ENCODE results near the gene PSTK. TPM values are rescaled to one million over a fixed set of nuclear protein-coding genes. Genes with fewer than 3 reads are reported as not detected.

The PSTK gene, protein sequence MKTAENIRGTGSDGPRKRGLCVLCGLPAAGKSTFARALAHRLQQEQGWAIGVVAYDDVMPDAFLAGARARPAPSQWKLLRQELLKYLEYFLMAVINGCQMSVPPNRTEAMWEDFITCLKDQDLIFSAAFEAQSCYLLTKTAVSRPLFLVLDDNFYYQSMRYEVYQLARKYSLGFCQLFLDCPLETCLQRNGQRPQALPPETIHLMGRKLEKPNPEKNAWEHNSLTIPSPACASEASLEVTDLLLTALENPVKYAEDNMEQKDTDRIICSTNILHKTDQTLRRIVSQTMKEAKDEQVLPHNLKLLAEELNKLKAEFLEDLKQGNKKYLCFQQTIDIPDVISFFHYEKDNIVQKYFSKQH
- 8.0 and 13.8 TPM in 2 replicates for total RNA-seq (2014; rRNA removed; shearing (Covaris generic); ENCODE audit: low replicate concordance)

DNA sequence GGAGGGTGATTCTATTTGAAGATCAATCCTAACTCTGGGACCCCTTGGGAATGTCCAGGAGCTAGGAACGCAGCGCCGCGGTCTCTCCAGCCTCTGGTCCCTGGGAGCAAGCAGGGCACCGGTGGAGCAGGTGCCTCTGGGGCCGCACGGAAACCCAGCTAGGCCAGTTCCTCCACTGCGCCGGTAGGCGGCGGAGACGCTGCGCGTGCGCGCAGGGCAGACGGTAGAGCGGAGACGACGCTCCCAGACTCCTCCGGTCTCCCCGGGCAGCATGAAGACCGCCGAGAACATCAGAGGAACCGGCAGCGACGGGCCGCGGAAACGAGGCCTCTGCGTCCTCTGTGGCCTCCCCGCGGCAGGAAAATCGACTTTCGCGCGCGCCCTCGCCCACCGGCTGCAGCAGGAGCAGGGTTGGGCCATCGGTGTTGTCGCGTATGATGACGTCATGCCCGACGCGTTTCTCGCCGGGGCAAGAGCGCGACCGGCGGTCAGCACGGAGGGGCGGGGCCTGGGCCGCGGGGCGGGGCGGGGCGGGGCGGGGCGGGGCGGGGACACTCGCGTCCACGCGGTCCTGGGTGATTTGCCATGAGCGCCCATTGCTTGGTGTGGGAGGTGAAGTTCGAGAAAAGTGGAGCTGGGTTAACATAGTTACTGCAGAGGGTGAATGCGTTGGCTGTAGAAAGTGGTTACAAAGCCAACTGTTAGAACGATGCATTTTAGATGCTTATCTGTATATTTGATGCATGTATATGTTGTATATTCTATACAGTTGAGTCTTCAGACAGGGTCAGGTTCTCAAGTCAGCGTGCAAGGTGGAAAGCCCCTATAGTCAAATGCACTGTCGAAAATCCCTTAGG, at the start of gene PSTK:
PSTK (plus strand) TSS at position 193 of the 857 bp plus-strand sequence; CDS start at position 272, 79 bp downstream.
- H4K20me1 ChIP-seq (ENCODE audit: insufficient read depth, low read depth, low read length), result no peaks in the 10 kb centered on the region
- H3K79me2 ChIP-seq (ENCODE audit: low read length), result no peaks in the 10 kb centered on the region
- H3K36me3 ChIP-seq (ENCODE audit: insufficient read depth, low read length), result no peaks in the 10 kb centered on the region
- H3K9me3 ChIP-seq (ENCODE audit: low read length), result no peaks in the 10 kb centered on the region
- no peaks in the 10 kb centered on the region for H3K9me2 ChIP-seq (replicated peaks; ENCODE audit: insufficient read depth, low read length)
- peak within 1 kb of the TSS; percentile 48; the same call in 1 of the 2 replicates for H3K27ac ChIP-seq (ENCODE audit: low read length)
- H2AFZ ChIP-seq (ENCODE audit: low read length), result peak within 1 kb of the TSS; percentile 88
- no peaks in the 10 kb centered on the region for H3K27me3 ChIP-seq (ENCODE audit: low read length)
- H3K9ac ChIP-seq (ENCODE audit: low read length), result peak within 1 kb of the TSS; percentile 84
- DNase-seq, result peak; percentile 97
- peak within 1 kb of the TSS; percentile 81 for H3K4me3 ChIP-seq (ENCODE audit: low read length)
- peak within 1 kb of the TSS; percentile 86 for H3K4me2 ChIP-seq (ENCODE audit: low read depth, low read length, poor library complexity, severe bottlenecking)
- peaks cover 17% of the 10 kb centered on the region for H3K4me1 ChIP-seq (ENCODE audit: low read length)

DNA sequence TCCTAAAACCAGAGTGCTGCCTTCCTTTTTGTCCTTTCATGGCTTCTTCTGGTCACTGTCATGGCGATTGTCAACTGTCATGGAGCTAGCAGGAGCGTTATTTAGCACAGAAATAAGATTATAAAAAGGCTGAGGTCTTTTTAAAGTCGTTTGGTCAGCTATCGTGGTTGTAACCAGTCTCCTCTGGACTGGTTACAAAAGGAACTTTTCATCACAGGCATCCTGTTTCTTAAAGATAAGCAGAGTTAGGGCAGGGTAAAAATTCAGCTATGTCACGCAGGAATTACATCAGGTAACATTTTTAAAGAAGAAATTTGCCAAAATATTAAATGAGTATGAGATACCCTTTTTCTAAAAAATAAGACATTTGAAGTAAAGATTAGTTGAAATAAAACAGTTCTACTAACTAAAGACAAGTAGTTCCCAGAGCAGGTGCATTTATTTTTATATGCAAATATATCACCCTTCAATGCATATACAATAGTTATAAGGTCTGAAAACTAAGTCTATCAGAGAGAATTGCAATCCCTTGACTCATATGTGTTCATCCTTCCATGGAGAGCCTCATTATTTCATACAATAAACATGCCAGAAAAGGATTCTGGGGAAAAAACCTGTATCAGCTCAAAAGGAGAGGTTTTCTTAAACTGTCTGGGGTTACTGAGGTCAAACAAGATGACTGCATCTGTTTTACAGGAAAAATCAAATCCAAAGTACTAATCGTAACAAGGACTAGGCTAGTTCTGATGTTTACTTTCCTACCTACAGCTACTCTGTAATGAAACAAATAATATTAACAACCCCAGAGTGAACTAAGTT, 48.9 kb upstream of the PSTK start:
- H3K79me2 ChIP-seq (ENCODE audit: low read length), result peaks cover 7% of the 10 kb centered on the region; the same call in 1 of the 2 replicates
- no peak overlapping the region for H3K27ac ChIP-seq (ENCODE audit: low read length)
- H3K27me3 ChIP-seq (ENCODE audit: low read length), result no peaks in the 10 kb centered on the region
- no peak overlapping the region for H3K4me2 ChIP-seq (ENCODE audit: low read depth, low read length, poor library complexity, severe bottlenecking)
- no peak overlapping the region for H3K4me3 ChIP-seq (ENCODE audit: low read length)
- H3K4me1 ChIP-seq (ENCODE audit: low read length), result no peaks in the 10 kb centered on the region
- no peak overlapping the region for H3K9ac ChIP-seq (ENCODE audit: low read length)
- DNase-seq, result no peak
- no peaks in the 10 kb centered on the region for H3K9me2 ChIP-seq (replicated peaks; ENCODE audit: insufficient read depth, low read length)
- H4K20me1 ChIP-seq (ENCODE audit: insufficient read depth, low read depth, low read length), result no peaks in the 10 kb centered on the region
- no peaks in the 10 kb centered on the region for H3K9me3 ChIP-seq (ENCODE audit: low read length)
- peaks cover 13% of the 10 kb centered on the region; the same call in 1 of the 2 replicates for H3K36me3 ChIP-seq (ENCODE audit: insufficient read depth, low read length)
- H2AFZ ChIP-seq (ENCODE audit: low read length), result no peak overlapping the region

DNA sequence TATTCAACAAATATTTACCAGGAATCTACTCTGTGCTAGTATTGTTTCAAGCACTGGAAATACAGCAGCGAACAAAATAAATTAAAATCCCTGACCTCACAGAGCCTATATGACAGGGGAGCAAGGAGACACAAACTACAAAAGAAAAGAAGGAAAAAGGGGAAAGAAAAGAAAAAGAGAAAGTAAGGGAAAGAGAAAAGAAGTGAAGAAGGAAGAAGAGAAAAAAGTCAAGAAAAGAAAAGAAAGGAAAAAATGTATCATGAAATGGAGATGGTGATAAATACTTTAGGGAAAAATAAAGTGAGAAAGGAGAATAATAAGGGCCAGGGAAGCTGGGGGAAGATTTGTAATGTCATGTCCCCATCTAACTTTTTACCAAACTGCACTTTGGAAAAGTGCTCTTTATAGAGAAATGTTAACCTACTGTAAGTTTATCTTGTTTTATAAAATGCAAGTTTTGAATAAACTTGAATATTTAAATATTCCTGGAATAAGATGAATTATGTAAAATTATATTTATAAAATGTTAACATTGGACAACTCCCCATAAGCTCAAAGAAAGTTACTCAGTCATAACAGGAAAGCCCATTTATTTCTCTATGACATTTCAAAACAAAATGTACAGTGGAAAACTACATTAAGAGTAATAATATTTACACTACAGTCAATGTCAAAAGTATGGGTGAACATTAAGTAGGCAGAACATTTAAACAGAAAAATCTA, 40.9 kb upstream of the PSTK start:
- Histone ChIP-seq H3K27ac (ENCODE audit: low read length) (no peak overlapping the region), H3K9me2 (replicated peaks; ENCODE audit: insufficient read depth, low read length) (no peaks in the 10 kb centered on the region), H2AFZ (ENCODE audit: low read length) (no peak overlapping the region), H3K36me3 (ENCODE audit: insufficient read depth, low read length) (peaks cover 53% of the 10 kb centered on the region), H3K4me1 (ENCODE audit: low read length) (no peaks in the 10 kb centered on the region), H3K79me2 (ENCODE audit: low read length) (peaks cover 14% of the 10 kb centered on the region), H3K4me2 (ENCODE audit: low read depth, low read length, poor library complexity, severe bottlenecking) (no peak overlapping the region), H3K9ac (ENCODE audit: low read length) (no peak overlapping the region), H3K9me3 (ENCODE audit: low read length) (no peaks in the 10 kb centered on the region), H3K4me3 (ENCODE audit: low read length) (no peak overlapping the region), H3K27me3 (ENCODE audit: low read length) (no peaks in the 10 kb centered on the region), H4K20me1 (ENCODE audit: insufficient read depth, low read depth, low read length) (no peaks in the 10 kb centered on the region)
- DNase-seq, result no peak

DNA sequence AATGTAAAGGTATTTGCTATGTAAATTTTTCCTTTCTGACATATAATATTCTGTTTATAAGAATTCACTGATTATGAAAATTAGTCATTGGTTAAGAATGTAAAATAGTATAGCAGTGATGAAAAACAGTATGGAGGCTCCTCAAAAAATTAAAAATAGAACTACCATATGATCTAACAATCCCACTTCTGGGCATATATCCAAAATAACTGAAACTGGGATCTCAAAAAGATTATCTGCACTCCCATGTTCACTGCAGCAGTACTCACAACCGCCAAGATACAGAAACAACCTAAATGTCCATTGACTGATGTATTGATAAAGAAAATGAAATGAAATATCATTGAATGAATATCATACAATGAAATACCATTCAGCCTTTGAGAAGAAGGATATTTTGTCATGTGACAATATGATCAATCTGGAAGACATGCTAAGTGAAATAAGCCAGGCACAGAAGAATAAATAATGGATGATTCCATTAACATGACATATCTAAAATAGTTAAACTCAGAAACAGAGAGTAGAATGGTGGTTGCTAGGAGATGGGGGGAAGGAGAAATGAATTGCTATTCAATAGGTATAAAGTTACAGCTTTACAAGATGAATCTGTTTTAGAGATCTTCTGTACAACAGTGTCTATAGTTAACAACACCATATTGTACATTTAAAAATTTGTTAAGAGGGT, 40.2 kb upstream of the PSTK start:
- H3K4me3 ChIP-seq (ENCODE audit: low read length), result no peak overlapping the region
- no peaks in the 10 kb centered on the region for H3K27me3 ChIP-seq (ENCODE audit: low read length)
- H3K9ac ChIP-seq (ENCODE audit: low read length), result no peak overlapping the region
- no peak overlapping the region for H2AFZ ChIP-seq (ENCODE audit: low read length)
- H3K4me2 ChIP-seq (ENCODE audit: low read depth, low read length, poor library complexity, severe bottlenecking), result no peak overlapping the region
- H3K9me3 ChIP-seq (ENCODE audit: low read length), result no peaks in the 10 kb centered on the region
- H4K20me1 ChIP-seq (ENCODE audit: insufficient read depth, low read depth, low read length), result no peaks in the 10 kb centered on the region
- H3K4me1 ChIP-seq (ENCODE audit: low read length), result no peaks in the 10 kb centered on the region
- no peak for DNase-seq
- no peak overlapping the region for H3K27ac ChIP-seq (ENCODE audit: low read length)
- H3K9me2 ChIP-seq (replicated peaks; ENCODE audit: insufficient read depth, low read length), result no peaks in the 10 kb centered on the region
- peaks cover 57% of the 10 kb centered on the region for H3K36me3 ChIP-seq (ENCODE audit: insufficient read depth, low read length)
- peaks cover 17% of the 10 kb centered on the region for H3K79me2 ChIP-seq (ENCODE audit: low read length)

DNA sequence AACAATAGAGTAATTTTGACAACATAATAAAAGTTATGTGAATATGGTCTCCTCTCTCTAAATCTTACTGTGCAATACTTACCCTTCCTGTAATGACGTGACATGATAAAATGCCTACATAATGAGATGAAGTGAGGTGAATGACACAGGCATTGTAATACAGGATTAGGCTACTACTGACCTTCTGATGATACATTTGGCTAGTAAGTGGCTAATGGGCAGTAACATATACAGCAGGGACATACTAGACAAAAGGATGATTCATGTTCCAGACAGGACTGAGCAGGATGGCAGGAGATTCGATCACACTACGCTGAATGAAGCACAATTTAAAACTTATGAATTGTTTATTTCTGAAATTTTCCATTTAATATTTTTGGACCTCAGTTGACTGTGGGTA, 30.9 kb upstream of the PSTK start:
- Histone ChIP-seq H3K4me3 (ENCODE audit: low read length) (no peak overlapping the region), H3K4me1 (ENCODE audit: low read length) (peaks cover 19% of the 10 kb centered on the region), H3K9me3 (ENCODE audit: low read length) (no peaks in the 10 kb centered on the region), H3K27me3 (ENCODE audit: low read length) (no peaks in the 10 kb centered on the region), H3K27ac (ENCODE audit: low read length) (no peak overlapping the region), H3K9ac (ENCODE audit: low read length) (no peak overlapping the region), H3K4me2 (ENCODE audit: low read depth, low read length, poor library complexity, severe bottlenecking) (no peak overlapping the region), H3K79me2 (ENCODE audit: low read length) (peaks cover 40% of the 10 kb centered on the region), H3K36me3 (ENCODE audit: insufficient read depth, low read length) (peaks cover 45% of the 10 kb centered on the region; the same call in 1 of the 2 replicates), H2AFZ (ENCODE audit: low read length) (no peak overlapping the region), H3K9me2 (replicated peaks; ENCODE audit: insufficient read depth, low read length) (no peaks in the 10 kb centered on the region), H4K20me1 (ENCODE audit: insufficient read depth, low read depth, low read length) (no peaks in the 10 kb centered on the region)
- DNase-seq, result no peak

DNA sequence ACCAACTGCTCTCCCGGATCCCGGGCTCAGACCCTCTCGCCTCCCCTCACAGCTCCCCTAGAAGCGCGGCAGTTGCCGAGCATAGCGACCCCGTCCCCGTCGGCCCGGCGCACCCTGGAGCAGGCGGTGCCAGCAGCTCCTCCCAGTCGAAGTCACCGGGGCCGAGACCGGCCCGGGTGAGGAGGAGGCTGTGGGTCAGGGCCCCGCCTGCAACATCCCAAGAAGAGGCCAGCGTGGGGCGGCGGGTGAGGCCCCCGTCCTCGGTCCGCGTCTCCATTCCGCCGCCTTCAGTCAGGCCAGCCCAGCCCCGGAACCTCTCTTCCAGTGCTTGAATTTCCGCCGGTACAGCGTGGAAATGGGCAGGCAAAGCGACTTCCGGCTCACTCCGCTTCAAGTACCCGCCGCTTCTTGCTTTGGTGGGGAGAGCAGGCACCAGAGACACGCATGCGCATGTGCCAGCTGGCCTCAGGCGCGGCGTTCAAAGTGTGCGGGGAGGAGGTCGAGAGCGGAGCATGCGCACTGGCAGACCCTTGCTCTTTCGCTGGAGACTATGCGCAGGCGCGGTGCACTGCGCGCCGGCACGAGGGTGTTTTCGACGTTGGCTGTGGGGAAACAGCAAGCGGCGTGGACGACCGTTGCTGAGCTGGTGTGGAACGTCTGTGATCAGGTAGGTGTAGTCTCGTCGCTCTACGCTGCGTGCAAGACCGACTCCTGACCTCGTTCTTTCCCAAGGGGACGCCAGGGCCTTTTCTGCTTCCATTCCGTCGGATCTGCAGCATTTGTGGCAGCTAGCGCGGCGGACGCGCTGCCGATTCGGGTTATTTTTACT, 26.1 kb upstream of the PSTK start, which contains the start of gene C10orf88:
C10orf88 (minus strand) TSS at position 326 of the 829 bp plus-strand sequence; CDS start at position 277, 49 bp downstream.
- Histone ChIP-seq H3K36me3 (ENCODE audit: insufficient read depth, low read length) (peaks cover 10% of the 10 kb centered on the region; the same call in 1 of the 2 replicates), H3K9me2 (replicated peaks; ENCODE audit: insufficient read depth, low read length) (no peaks in the 10 kb centered on the region), H3K9ac (ENCODE audit: low read length) (peak within 1 kb of the TSS; percentile 96), H3K4me3 (ENCODE audit: low read length) (peak within 1 kb of the TSS; percentile 97), H3K27ac (ENCODE audit: low read length) (no peak within 1 kb of the TSS), H3K9me3 (ENCODE audit: low read length) (no peaks in the 10 kb centered on the region), H3K79me2 (ENCODE audit: low read length) (peaks cover 35% of the 10 kb centered on the region), H3K27me3 (ENCODE audit: low read length) (no peaks in the 10 kb centered on the region), H3K4me2 (ENCODE audit: low read depth, low read length, poor library complexity, severe bottlenecking) (peak within 1 kb of the TSS; percentile 77), H4K20me1 (ENCODE audit: insufficient read depth, low read depth, low read length) (no peaks in the 10 kb centered on the region), H2AFZ (ENCODE audit: low read length) (peak within 1 kb of the TSS; percentile 93; the same call in 1 of the 2 replicates), H3K4me1 (ENCODE audit: low read length) (peaks cover 29% of the 10 kb centered on the region)
- peak; percentile 98 for DNase-seq

Measured in Karpas-422 (cell line).